Measurements from ENCODE around the gene VPS29. TPM values are rescaled to one million over a fixed set of nuclear protein-coding genes. Genes with fewer than 3 reads are reported as not detected.
"Not testable (repeated sequence)": the region's sequence is repeated elsewhere in the genome, so short reads cannot be mapped to it uniquely, and the experiment has no call there.

VPS29 gene
- total RNA-seq, 1 donor from 2014 or later, result 59.9 TPM

- no peak for DNase-seq (ENCODE audit: low read depth)
Measured at GRCh38 chr12:110528277-110528839, 26.4 kb upstream of the VPS29 start.

GRCh38 chr12:110520876-110521712 is 19.2 kb upstream of the VPS29 start:
- not testable (repeated sequence) for DNase-seq (ENCODE audit: low read depth)

- not testable (repeated sequence) for DNase-seq (ENCODE audit: low read depth)
Measured at GRCh38 chr12:110518014-110518413, 16.1 kb upstream of the VPS29 start.

GRCh38 chr12:110516995-110517394 is 15.1 kb upstream of the VPS29 start:
- no peak for DNase-seq (ENCODE audit: low read depth)

- no peak for DNase-seq (ENCODE audit: low read depth)
Measured at GRCh38 chr12:110514363-110514762, 12.5 kb upstream of the VPS29 start.

- no peak for DNase-seq (ENCODE audit: low read depth)
Measured at GRCh38 chr12:110513842-110514241, 11.9 kb upstream of the VPS29 start.

GRCh38 chr12:110508071-110508586 is 6.2 kb upstream of the VPS29 start:
- DNase-seq (ENCODE audit: low read depth), result no peak

GRCh38 chr12:110505332-110505731 is 3.4 kb upstream of the VPS29 start:
- no peak for DNase-seq (ENCODE audit: low read depth)

- no peak for DNase-seq (ENCODE audit: low read depth)
Measured at GRCh38 chr12:110503432-110503831, 1.5 kb upstream of the VPS29 start.

- DNase-seq (ENCODE audit: low read depth), result peak; percentile 63
Measured at GRCh38 chr12:110501399-110501751, 536 bp downstream of the VPS29 start.

- DNase-seq (ENCODE audit: low read depth), result peak; percentile 10
Measured at GRCh38 chr12:110498984-110499706, 2.8 kb downstream of the VPS29 start.

- DNase-seq (ENCODE audit: low read depth), result no peak
Measured at GRCh38 chr12:110475426-110475825, 26.5 kb downstream of the VPS29 start.

- DNase-seq (ENCODE audit: low read depth), result peak; percentile 99
Measured at GRCh38 chr12:110468214-110469048, 33.5 kb downstream of the VPS29 start, which contains the start of the genes FAM216A and GPN3. Gene FAM216A, plus strand, starts transcription at chr12:110468845. Its CDS starts 31 bp downstream, at chr12:110468876. Gene GPN3, minus strand, starts transcription at chr12:110468257. Its CDS starts 54 bp downstream, at chr12:110468203.

- no peak for DNase-seq (ENCODE audit: low read depth)
Measured at GRCh38 chr12:110467847-110468213, 34.1 kb downstream of the VPS29 start.

GRCh38 chr12:110466791-110467190 is 35.1 kb downstream of the VPS29 start:
- DNase-seq (ENCODE audit: low read depth), result no peak

- DNase-seq (ENCODE audit: low read depth), result not testable (repeated sequence)
Measured at GRCh38 chr12:110465765-110466164, 36.1 kb downstream of the VPS29 start.

- DNase-seq (ENCODE audit: low read depth), result no peak
Measured at GRCh38 chr12:110465024-110465423, 36.9 kb downstream of the VPS29 start.

- not testable (repeated sequence) for DNase-seq (ENCODE audit: low read depth)
Measured at GRCh38 chr12:110461189-110461588, 40.7 kb downstream of the VPS29 start.

GRCh38 chr12:110458756-110459155 is 43.2 kb downstream of the VPS29 start:
- DNase-seq (ENCODE audit: low read depth), result no peak

- no peak for DNase-seq (ENCODE audit: low read depth)
Measured at GRCh38 chr12:110453569-110454296, 48.2 kb downstream of the VPS29 start.

All from myocyte (in vitro differentiated cells).